ENCODE data around the gene AACS. TPM values are rescaled to one million over a fixed set of nuclear protein-coding genes. Genes with fewer than 3 reads are reported as not detected.

Gene AACS
- total RNA-seq, 1 donor from 2014 or later: 31.3 TPM

DNA sequence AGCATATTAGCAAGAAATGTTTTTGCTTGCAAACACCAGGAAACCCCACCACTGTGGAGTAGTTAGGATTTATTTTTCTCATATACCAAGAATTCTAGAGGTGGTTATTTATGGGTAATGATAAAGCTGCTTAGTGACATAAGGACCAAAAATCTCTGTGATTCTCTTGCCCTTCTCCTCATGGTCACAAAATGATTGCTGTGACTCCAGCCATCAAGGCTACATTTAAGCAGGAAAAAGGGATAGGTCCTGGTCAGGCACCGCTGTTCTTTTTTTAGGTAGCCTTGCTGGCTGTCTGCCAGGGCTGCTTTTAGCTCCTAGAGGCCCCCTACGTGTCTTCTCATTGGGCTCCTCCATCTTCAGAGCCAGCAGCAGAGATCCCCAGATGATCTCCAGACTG is 104.2 kb downstream of the AACS start:
- Histone ChIP-seq H3K36me3 (no peaks in the 10 kb centered on the region), H3K27me3 (no peaks in the 10 kb centered on the region), H3K27ac (no peak overlapping the region), H3K9me3 (no peaks in the 10 kb centered on the region), H3K4me3 (no peak overlapping the region), H3K4me1 (no peaks in the 10 kb centered on the region)
- TF ChIP-seq, protein P1, sequence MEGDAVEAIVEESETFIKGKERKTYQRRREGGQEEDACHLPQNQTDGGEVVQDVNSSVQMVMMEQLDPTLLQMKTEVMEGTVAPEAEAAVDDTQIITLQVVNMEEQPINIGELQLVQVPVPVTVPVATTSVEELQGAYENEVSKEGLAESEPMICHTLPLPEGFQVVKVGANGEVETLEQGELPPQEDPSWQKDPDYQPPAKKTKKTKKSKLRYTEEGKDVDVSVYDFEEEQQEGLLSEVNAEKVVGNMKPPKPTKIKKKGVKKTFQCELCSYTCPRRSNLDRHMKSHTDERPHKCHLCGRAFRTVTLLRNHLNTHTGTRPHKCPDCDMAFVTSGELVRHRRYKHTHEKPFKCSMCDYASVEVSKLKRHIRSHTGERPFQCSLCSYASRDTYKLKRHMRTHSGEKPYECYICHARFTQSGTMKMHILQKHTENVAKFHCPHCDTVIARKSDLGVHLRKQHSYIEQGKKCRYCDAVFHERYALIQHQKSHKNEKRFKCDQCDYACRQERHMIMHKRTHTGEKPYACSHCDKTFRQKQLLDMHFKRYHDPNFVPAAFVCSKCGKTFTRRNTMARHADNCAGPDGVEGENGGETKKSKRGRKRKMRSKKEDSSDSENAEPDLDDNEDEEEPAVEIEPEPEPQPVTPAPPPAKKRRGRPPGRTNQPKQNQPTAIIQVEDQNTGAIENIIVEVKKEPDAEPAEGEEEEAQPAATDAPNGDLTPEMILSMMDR (IDR thresholded peaks at IDR 0.05): no peak
- ATAC-seq: no peak
- no peak for DNase-seq
- intact Hi-C loops (cut with DNase I): no loop called here

DNA sequence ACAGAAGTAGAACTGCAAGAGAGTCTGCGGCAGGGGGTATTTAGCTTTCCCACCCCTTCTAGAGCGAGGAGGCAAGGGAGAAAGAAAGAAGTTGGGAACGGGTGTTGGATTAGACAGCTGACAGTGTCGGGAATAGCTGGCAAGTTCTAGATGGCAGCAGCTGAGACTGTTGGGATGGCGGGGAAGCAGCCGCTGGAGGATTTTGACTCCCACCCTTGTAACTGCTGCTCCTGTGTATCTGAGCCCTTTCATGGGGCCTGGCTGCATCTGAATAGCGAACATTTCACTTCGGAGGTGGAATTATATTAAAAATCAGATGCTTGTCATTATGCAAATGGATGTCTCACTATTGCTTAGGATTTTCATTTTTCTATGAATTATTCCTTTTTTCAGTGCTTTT is 104.6 kb downstream of the AACS start:
- TF ChIP-seq, protein P1 (IDR thresholded peaks at IDR 0.05): no peak
- no peak for DNase-seq
- Histone ChIP-seq H3K36me3 (no peaks in the 10 kb centered on the region), H3K27ac (no peak overlapping the region), H3K4me1 (no peaks in the 10 kb centered on the region), H3K9me3 (no peaks in the 10 kb centered on the region), H3K4me3 (no peak overlapping the region), H3K27me3 (peaks cover under 1% of the 10 kb centered on the region)
- intact Hi-C loops (cut with DNase I): no loop called here
- ATAC-seq: no peak

DNA sequence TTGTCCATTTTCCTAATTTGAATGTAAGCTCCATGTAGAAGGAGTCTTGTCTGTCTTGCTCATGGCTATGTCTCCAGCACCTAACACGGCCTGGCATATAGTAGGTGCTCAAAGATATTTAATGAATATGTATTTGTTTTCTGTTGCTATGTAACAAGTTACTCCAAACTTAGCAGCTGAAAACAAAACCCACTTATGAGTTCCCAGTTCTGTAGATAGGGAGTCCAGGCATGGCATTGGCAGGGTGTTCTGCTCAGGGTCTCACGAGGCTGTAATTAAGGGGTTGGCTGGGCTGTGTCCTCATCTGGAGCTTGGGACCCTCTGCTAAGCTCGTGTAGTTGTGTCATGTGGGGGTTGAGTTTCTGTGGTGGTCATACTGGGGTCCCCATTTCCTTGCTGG is 106.0 kb downstream of the AACS start:
- H3K36me3 ChIP-seq: no peaks in the 10 kb centered on the region
- DNase-seq: no peak
- H3K9me3 ChIP-seq: no peaks in the 10 kb centered on the region
- H3K27ac ChIP-seq: no peak overlapping the region
- H3K4me3 ChIP-seq: no peak overlapping the region
- TF ChIP-seq, protein P1 (IDR thresholded peaks at IDR 0.05): no peak
- intact Hi-C loops (cut with DNase I): no loop called here
- H3K4me1 ChIP-seq: no peaks in the 10 kb centered on the region
- ATAC-seq: no peak
- peaks cover 6% of the 10 kb centered on the region for H3K27me3 ChIP-seq

DNA sequence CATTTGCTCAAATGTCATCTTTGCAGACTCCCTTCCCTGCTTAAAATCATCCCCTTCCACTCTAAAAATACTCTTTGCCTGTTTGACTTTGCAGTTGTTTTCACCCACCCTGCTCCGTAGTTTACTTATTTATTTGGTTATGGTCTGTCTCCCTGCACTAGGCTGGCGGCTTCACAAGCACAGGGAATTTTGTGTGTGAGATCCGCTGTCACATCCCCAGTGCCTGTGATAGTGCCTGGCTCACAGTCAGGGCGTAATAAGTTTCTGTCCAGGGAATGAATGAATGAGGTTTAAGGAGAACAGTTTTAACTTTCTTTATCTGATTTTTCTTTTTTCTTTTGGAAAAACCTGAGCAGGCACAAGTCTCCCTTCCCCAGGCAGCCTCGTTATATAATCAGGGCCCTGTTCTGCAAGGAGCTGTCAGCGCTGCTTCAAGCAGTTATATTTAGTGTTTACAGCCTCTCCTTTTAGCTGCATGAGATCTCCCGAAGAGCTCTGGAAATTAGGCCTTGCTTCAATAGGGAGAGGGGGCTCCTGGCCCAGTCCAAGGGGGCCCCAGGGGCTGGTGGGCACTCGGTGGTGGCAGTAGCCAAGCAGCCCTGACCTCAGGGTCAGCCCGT is 107.1 kb downstream of the AACS start:
- no peak overlapping the region for H3K4me3 ChIP-seq
- intact Hi-C loops (cut with DNase I): no loop called here
- ATAC-seq (no peak), DNase-seq (no peak)
- H3K4me1 ChIP-seq: no peaks in the 10 kb centered on the region
- H3K9me3 ChIP-seq: no peaks in the 10 kb centered on the region
- H3K27ac ChIP-seq: no peak overlapping the region
- H3K27me3 ChIP-seq: peaks cover 6% of the 10 kb centered on the region
- no peaks in the 10 kb centered on the region for H3K36me3 ChIP-seq
- TF ChIP-seq, protein P1 (IDR thresholded peaks at IDR 0.05): no peak

DNA sequence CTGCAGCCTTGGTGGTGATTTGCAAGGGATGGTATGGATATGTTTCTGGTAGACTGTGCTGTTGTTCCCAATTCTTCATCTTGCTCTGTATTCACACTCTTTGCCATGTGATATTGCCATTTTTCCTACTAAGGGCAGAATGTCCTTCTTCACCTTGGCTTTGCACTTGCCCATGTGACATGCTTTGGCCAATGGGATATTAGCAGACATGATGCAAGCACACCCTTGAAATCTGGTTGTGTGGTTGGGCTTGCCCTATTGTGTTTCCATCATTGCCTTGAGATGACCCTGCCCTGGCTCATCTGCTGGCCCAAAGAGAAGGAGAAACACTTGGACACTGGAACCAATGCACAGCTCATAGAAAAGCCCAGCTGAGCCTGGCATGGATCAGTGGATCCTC is 110.3 kb downstream of the AACS start:
- no peaks in the 10 kb centered on the region for H3K36me3 ChIP-seq
- no peak for DNase-seq
- peaks cover 6% of the 10 kb centered on the region for H3K27me3 ChIP-seq
- H3K4me1 ChIP-seq: no peaks in the 10 kb centered on the region
- no peaks in the 10 kb centered on the region for H3K9me3 ChIP-seq
- ATAC-seq: no peak
- no peak overlapping the region for H3K27ac ChIP-seq
- H3K4me3 ChIP-seq: no peak overlapping the region
- TF ChIP-seq, protein P1 (IDR thresholded peaks at IDR 0.05): no peak
- intact Hi-C loops (cut with DNase I): no loop called here

DNA sequence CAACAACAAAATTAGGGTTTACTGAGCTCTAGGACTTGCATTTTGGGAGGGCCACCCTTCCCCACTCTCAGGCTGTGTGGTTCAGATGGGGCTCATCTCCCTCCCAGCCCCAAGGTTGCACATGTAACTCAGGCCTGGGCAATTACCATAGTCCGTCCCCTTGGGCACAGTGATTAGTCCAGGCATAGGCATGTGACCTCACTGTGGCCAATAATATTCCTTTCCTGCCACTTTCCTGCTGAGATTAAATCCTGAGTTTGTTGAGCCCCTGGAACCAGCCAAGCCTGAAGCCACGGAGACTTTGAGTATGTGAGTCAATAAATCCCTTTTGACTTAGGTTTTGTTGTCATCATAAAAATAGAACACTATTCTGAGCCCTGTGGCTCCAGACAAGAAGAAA is 113.0 kb downstream of the AACS start:
- Histone ChIP-seq H3K36me3 (no peaks in the 10 kb centered on the region), H3K27me3 (peaks cover 6% of the 10 kb centered on the region), H3K4me1 (peaks cover under 1% of the 10 kb centered on the region), H3K9me3 (no peaks in the 10 kb centered on the region), H3K4me3 (no peak overlapping the region), H3K27ac (no peak overlapping the region)
- ATAC-seq (no peak), DNase-seq (no peak)
- intact Hi-C loops (cut with DNase I): no loop called here
- TF ChIP-seq, protein P1 (IDR thresholded peaks at IDR 0.05): no peak
